ENCODE data around the gene ZNF689. TPM values are rescaled to one million over a fixed set of nuclear protein-coding genes. Genes with fewer than 3 reads are reported as not detected.
"Not testable (repeated sequence)": the region's sequence is repeated elsewhere in the genome, so short reads cannot be mapped to it uniquely, and the experiment has no call there.

ZNF689 gene
- total and polyA plus RNA-seq, 2 of the 4 experiments (the other 2 are of a cell fraction): 2.7 to 2.9 TPM

DNA sequence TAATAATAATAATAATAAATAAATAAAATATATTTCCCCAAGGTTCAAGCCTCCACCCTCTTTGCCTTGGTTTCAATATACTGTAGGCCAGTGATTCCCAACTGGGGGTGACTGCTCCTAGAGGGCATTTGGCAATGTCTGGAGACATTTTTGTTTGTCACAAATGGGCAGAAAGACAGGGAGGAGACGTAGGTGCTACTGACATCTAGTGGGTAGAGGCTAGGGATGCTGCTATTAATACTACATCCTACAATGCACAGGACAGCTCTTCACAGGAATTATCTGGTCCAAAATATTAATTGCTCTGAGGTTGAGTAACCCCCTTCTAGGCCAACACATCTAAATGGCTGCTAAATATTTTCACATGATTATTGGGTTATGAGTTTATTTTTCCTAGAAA lies 27.8 kb upstream of the ZNF689 start:
- H3K27me3 ChIP-seq (ENCODE audit: control insufficient read depth, insufficient read depth, low read length): peaks cover 1% of the 10 kb centered on the region; the same call in 1 of the 2 replicates
- ChIA-PET CTCF (no interaction called here), POLR2A (ENCODE audit: unreplicated experiment) (no interaction called here)
- no peak overlapping the region for H3K9ac ChIP-seq (ENCODE audit: low read depth, low read length)
- TF ChIP-seq RCOR1 (IDR thresholded peaks at IDR 0.05; ENCODE audit: insufficient replicate concordance, low read length) (no peak), SMC3 (IDR thresholded peaks at IDR 0.05; ENCODE audit: low read depth, low read length) (peak; percentile 51; the same call in 1 of the 2 replicates), RFX5 (IDR thresholded peaks at IDR 0.05; ENCODE audit: low read depth, low read length) (no peak), CEBPB (IDR thresholded peaks at IDR 0.05; ENCODE audit: low read depth, low read length) (no peak), RAD21 (IDR thresholded peaks at IDR 0.05; ENCODE audit: low read length) (peak; percentile 71), CHD1 (IDR thresholded peaks at IDR 0.05; ENCODE audit: low read depth, low read length) (no peak), FOS (IDR thresholded peaks at IDR 0.05; ENCODE audit: low read depth, low read length) (no peak)
- TF ChIP-seq, protein P1, sequence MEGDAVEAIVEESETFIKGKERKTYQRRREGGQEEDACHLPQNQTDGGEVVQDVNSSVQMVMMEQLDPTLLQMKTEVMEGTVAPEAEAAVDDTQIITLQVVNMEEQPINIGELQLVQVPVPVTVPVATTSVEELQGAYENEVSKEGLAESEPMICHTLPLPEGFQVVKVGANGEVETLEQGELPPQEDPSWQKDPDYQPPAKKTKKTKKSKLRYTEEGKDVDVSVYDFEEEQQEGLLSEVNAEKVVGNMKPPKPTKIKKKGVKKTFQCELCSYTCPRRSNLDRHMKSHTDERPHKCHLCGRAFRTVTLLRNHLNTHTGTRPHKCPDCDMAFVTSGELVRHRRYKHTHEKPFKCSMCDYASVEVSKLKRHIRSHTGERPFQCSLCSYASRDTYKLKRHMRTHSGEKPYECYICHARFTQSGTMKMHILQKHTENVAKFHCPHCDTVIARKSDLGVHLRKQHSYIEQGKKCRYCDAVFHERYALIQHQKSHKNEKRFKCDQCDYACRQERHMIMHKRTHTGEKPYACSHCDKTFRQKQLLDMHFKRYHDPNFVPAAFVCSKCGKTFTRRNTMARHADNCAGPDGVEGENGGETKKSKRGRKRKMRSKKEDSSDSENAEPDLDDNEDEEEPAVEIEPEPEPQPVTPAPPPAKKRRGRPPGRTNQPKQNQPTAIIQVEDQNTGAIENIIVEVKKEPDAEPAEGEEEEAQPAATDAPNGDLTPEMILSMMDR (conservative IDR thresholded peaks at IDR 0.05; ENCODE audit: low read depth, low read length): peak; percentile 63
- no peaks in the 10 kb centered on the region; the same call in 1 of the 2 replicates for H3K9me1 ChIP-seq (ENCODE audit: insufficient read depth, low read length)
- no peak overlapping the region for H3K27ac ChIP-seq (ENCODE audit: insufficient read depth, low read length)
- H4K8ac ChIP-seq (ENCODE audit: low read depth in 2 of 2, low read length in 2 of 2): no peak overlapping the region
- no peak overlapping the region for H4K5ac ChIP-seq (ENCODE audit: low read depth, low read length)
- no peaks in the 10 kb centered on the region for H3K36me3 ChIP-seq (ENCODE audit: control insufficient read depth, insufficient read depth, low read length)
- H3K4me2 ChIP-seq (ENCODE audit: low read depth, low read length): no peak overlapping the region
- no peak overlapping the region for H4K91ac ChIP-seq (ENCODE audit: insufficient read depth, low read depth, low read length)
- H3K9me3 ChIP-seq (ENCODE audit: control insufficient read depth, insufficient read depth, low read length): no peaks in the 10 kb centered on the region
- ATAC-seq (ENCODE audit: low read depth): peak; percentile 24; the same call in 1 of the 2 replicates
- DNase-seq: peak; percentile 51
- no peak overlapping the region for H3K23ac ChIP-seq (ENCODE audit: low read depth, low read length)
- no peaks in the 10 kb centered on the region for H3K4me1 ChIP-seq (ENCODE audit: control insufficient read depth, insufficient read depth, low read length)
- H3K4me3 ChIP-seq (ENCODE audit: insufficient read depth, low read depth, low read length): no peak overlapping the region
- BruUV-seq (replicated peaks): no TSS peak
- H3K4ac ChIP-seq (ENCODE audit: low read depth, low read length): no peak overlapping the region
- no peaks in the 10 kb centered on the region for H4K20me1 ChIP-seq (ENCODE audit: insufficient read depth, low read length)
- no CpG with 5 or more reads among the region's 1 CpG for WGBS, 2 experiments (ENCODE audit: extremely low coverage in 2 of 2, insufficient read length in 1 of 2)
- H2AK5ac ChIP-seq (ENCODE audit: low read depth, low read length): no peak overlapping the region
- no peak overlapping the region for H3K56ac ChIP-seq (ENCODE audit: extremely low read depth, insufficient read depth, low read length)
- H2AK9ac ChIP-seq (replicated peaks; ENCODE audit: low read depth, low read length, poor library complexity): no peak overlapping the region
- H3K18ac ChIP-seq (ENCODE audit: low read depth, low read length): no peak overlapping the region
- H2BK15ac ChIP-seq (ENCODE audit: low read depth, low read length): no peak overlapping the region
- H3K14ac ChIP-seq (replicated peaks; ENCODE audit: low read depth, low read length): no peak overlapping the region
- no peak overlapping the region for H2BK5ac ChIP-seq (ENCODE audit: low read depth, low read length, poor library complexity, severe bottlenecking)
- peaks cover 8 to 19% of the 10 kb centered on the region in 2 experiments; a peak in 3 of 4 replicates for H3K79me1 ChIP-seq (ENCODE audit: low read depth in 1 of 2, low read length in 2 of 2)
- dilution Hi-C loops (cut with HindIII; ENCODE audit: low sequenced_read_pairs, unreplicated experiment) (no loop called here), intact Hi-C loops (cut with micrococcal nuclease) (no loop called here), in situ Hi-C loops (cut with MboI; ENCODE audit: low sequenced_read_pairs) (no loop called here)
- no peak overlapping the region for H2AFZ ChIP-seq (replicated peaks; ENCODE audit: low read length, poor library complexity)
- H2BK20ac ChIP-seq (ENCODE audit: low read depth, low read length): no peak overlapping the region
- H2BK120ac ChIP-seq (ENCODE audit: low read depth, low read length): no peak overlapping the region

DNA sequence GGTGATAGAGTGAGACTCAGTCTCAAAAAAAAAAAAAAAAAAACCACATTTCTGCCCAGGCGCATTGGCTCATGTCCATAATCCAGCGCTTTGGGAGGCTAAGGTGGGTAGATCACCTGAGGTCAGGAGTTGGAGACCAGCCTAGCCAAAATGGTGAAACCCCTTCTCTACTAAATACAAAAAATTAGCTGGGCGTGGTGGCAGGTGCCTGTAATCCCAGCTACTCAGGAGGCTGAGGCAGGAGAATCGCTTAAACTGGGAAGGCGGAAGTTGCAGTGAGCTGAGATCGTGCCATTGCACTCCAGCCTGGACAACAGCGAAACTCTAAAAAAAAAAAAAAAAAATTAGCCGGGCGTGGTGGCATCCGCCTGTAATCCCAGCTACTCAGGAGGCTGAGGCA lies 26.9 kb upstream of the ZNF689 start:
- dilution Hi-C loops (cut with HindIII; ENCODE audit: low sequenced_read_pairs, unreplicated experiment); H3K9me1 ChIP-seq (ENCODE audit: insufficient read depth, low read length); H3K4me3 ChIP-seq (ENCODE audit: insufficient read depth, low read depth, low read length); H3K27me3 ChIP-seq (ENCODE audit: control insufficient read depth, insufficient read depth, low read length); in situ Hi-C loops (cut with MboI; ENCODE audit: low sequenced_read_pairs); H2BK15ac ChIP-seq (ENCODE audit: low read depth, low read length); H3K27ac ChIP-seq (ENCODE audit: insufficient read depth, low read length); H4K91ac ChIP-seq (ENCODE audit: insufficient read depth, low read depth, low read length); ATAC-seq (ENCODE audit: low read depth); POLR2A ChIA-PET (ENCODE audit: unreplicated experiment); H2BK20ac ChIP-seq (ENCODE audit: low read depth, low read length); H3K56ac ChIP-seq (ENCODE audit: extremely low read depth, insufficient read depth, low read length); H3K4me1 ChIP-seq (ENCODE audit: control insufficient read depth, insufficient read depth, low read length); H2AFZ ChIP-seq (replicated peaks; ENCODE audit: low read length, poor library complexity); H3K9me3 ChIP-seq (ENCODE audit: control insufficient read depth, insufficient read depth, low read length); intact Hi-C loops (cut with micrococcal nuclease); BruUV-seq (replicated peaks); H4K5ac ChIP-seq (ENCODE audit: low read depth, low read length); H2AK5ac ChIP-seq (ENCODE audit: low read depth, low read length); H3K9ac ChIP-seq (ENCODE audit: low read depth, low read length); H3K4ac ChIP-seq (ENCODE audit: low read depth, low read length); H4K8ac ChIP-seq (ENCODE audit: low read depth in 2 of 2, low read length in 2 of 2); DNase-seq; H3K18ac ChIP-seq (ENCODE audit: low read depth, low read length); CTCF ChIA-PET; H3K14ac ChIP-seq (replicated peaks; ENCODE audit: low read depth, low read length); H4K20me1 ChIP-seq (ENCODE audit: insufficient read depth, low read length); H3K23ac ChIP-seq (ENCODE audit: low read depth, low read length); H2BK5ac ChIP-seq (ENCODE audit: low read depth, low read length, poor library complexity, severe bottlenecking); H3K36me3 ChIP-seq (ENCODE audit: control insufficient read depth, insufficient read depth, low read length); H2AK9ac ChIP-seq (replicated peaks; ENCODE audit: low read depth, low read length, poor library complexity); H2BK120ac ChIP-seq (ENCODE audit: low read depth, low read length); H3K4me2 ChIP-seq (ENCODE audit: low read depth, low read length): not testable (repeated sequence)
- peaks cover 8 to 19% of the 10 kb centered on the region in 2 experiments; a peak in 3 of 4 replicates for H3K79me1 ChIP-seq (ENCODE audit: low read depth in 1 of 2, low read length in 2 of 2)
- 95% methylated on average over 4 of the region's 10 CpGs; no CpG with 5 or more reads in 1 of the 2 experiments for WGBS, 2 experiments (ENCODE audit: extremely low coverage in 2 of 2, insufficient read length in 1 of 2)

Data from IMR-90 (cell line).